H1 (cell line): ENCODE data around the gene CCER1. TPM values are rescaled to one million over a fixed set of nuclear protein-coding genes. Genes with fewer than 3 reads are reported as not detected.

Source experiments
- CHD7 ChIP-seq: fragments of 300-600 bp; sonication (generic); IDR thresholded peaks from 2 replicates; pipeline ENCODE4 v1.7.1; 2012; ENCODE audit warnings: low read length, moderate library complexity, mild to moderate bottlenecking, inconsistent platforms; ENCODE audit not compliant: insufficient replicate concordance
- POU5F1 ChIP-seq: IDR thresholded peaks from 2 replicates; pipeline ENCODE4 v1.6.1; 2011; ENCODE audit warnings: low read depth, mild to moderate bottlenecking, low read length, moderate library complexity
- polyA plus RNA-seq, 7 experiments: library from polyadenylated mRNA; depleted of rRNA in 3 of 7; stranded (reverse) in 5 of 7; unstranded in 2 of 7; fragments of >200 nt in 5 of 7; fragments of 200-250 nt in 2 of 7; gene quantifications; 1 replicate in 5 of 7; 2 replicates in 1 of 7; 4 replicates in 1 of 7; pipeline versions ENCODE4 v1.2.1 to v1.2.3, GENCODE V29; 2011 to 2013; ENCODE audit warnings: missing spikeins in 2 of 7, mixed read lengths in 2 of 7
- total RNA-seq: library from RNA; stranded (reverse); fragmentation: NEBNext Ultra II Directional; extraction: Animal tissue kit (Norgen Biotek cat#: 25700); gene quantifications from 2 replicates; pipeline ENCODE4 v1.2.1, GENCODE V29; 2021

Gene CCER1
- total and polyA plus RNA-seq, 2 of the 8 experiments (the other 6 are each of a cell fraction or from before 2014, with no cell fraction given) = not detected

DNA sequence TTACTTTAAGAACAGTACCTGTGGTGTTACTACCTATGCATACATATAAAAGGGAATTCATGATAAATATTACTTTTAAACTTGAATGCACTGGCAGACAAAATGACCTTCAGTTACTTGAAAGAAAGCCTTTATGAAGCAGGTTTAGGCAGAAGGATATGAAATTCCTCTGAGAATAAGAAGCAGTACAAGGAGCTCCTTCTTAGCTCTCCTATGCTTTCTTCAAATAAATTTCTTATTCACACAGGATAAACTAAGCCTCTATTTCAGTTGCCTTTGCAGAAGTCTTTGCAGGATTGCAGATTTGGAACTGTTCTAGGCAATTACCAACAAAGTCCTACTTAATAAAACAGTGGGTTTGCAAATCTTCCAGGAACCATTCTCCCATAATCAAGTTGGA, 48.8 kb upstream of the CCER1 start (continued):
- TF ChIP-seq CHD7 = no peak
- no peak for TF ChIP-seq POU5F1
- TF ChIP-seq, all 59 proteins: peak for 0
